HFF-Myc (cell line): ENCODE data around the gene CNOT8.

Source experiments
- DNase-seq: peaks from one replicate; pipeline ENCODE4 v3.0.0-alpha.2; 2011; ENCODE audit warnings: low read depth; ENCODE audit errors: extremely low read depth
- H3K4me3 ChIP-seq: replicated peaks from 2 replicates; pipeline ENCODE4 v1.5.1; 2011; ENCODE audit warnings: low read depth, mild to moderate bottlenecking, control low read depth, low read length
- TF ChIP-seq, protein P1 (sequence below): IDR thresholded peaks from 2 replicates; pipeline ENCODE4 v1.5.1; 2012; ENCODE audit warnings: mild to moderate bottlenecking, low read depth, low read length, control low read depth; ENCODE audit errors: missing control alignments

CNOT8 gene

DNA sequence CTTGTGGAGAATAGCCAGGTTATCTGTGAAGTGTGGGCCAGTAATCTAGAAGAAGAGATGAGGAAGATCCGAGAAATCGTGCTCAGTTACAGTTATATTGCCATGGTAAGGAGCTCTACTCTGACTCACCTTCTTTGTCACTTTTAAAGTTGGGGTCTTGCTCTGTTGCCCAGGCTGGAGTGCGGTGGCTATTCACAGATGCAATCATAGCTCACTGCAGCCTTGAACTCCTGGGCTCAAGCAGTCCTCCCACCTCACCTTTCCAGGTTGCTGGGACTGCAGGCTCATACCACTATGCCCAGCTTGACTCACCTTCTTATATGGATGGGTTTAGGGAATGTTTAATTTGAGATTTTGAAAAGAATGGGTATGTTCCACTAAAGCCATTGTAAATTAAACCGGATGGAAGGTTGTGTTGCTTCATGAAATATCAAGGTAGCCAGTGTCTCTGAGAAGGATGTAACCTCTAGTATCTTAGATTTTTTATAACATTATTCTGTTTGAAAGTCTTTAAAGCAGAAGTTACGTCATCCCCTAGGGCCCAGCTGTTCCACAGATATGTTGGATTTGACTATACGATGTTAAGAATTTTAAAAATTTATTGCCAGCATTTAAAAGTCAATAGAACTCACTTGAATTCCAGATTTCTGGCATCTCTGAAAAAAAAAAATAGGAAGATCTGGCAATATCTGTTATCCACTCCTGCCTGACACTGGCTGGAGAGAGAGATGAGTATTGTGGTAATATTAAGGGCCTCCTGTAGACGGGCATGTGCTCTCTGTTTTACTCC lies 5.1 kb downstream of the CNOT8 start:
- no peak overlapping the region for H3K4me3 ChIP-seq
- DNase-seq = no peak
- TF ChIP-seq, protein P1, sequence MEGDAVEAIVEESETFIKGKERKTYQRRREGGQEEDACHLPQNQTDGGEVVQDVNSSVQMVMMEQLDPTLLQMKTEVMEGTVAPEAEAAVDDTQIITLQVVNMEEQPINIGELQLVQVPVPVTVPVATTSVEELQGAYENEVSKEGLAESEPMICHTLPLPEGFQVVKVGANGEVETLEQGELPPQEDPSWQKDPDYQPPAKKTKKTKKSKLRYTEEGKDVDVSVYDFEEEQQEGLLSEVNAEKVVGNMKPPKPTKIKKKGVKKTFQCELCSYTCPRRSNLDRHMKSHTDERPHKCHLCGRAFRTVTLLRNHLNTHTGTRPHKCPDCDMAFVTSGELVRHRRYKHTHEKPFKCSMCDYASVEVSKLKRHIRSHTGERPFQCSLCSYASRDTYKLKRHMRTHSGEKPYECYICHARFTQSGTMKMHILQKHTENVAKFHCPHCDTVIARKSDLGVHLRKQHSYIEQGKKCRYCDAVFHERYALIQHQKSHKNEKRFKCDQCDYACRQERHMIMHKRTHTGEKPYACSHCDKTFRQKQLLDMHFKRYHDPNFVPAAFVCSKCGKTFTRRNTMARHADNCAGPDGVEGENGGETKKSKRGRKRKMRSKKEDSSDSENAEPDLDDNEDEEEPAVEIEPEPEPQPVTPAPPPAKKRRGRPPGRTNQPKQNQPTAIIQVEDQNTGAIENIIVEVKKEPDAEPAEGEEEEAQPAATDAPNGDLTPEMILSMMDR = no peak

DNA sequence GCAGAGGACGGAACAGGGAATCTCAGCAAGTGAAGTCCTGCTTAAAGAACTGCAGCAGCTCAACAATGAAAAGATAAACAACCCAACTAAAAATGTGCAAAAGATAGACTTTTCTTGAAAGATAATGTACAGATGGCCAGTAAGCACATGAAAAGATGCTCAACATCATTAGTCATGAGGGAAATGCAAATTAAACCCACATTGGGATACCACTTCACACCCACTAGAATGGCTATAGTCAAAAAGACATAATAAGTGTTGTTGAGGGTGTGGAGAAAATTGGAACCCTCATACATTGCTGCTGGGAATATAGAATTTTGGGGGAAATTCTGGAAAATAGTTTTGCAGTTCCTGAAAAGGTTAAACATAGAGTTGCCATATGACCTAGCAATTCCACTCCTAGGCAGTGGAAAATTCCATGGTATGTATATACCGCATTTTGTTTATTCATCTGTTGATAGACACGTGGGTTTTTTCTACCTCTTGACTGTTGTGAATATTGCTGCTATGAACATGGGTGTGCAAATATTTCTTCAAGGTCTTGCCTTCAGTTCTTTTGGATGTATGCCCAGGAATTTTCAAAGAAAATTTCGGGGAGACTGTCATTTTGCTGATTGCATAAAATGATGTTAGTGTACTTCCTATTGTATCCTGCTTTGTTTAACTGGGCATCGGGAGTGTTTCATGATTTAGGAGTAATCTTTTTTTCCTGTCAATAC lies 7.2 kb downstream of the CNOT8 start:
- TF ChIP-seq, protein P1 = no peak
- DNase-seq = no peak
- no peak overlapping the region for H3K4me3 ChIP-seq

DNA sequence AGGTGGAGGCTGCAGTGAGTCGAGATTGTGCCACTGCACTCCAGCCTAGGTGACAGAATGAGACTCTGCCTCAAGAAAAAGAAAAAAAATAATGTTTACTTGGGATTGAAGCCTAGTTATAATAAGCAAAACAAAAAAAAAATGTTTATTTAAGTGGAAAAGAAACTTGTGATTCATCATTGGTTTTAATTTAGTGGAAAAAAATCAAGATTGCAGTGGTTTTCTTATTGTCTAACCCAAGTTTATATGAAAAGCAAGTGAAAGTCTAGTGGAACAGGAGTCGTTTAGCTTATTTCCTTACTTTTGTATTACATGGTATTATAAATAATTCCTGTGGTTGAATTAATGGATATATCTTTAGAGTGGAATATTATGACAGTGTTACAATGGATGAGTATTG lies 8.4 kb downstream of the CNOT8 start:
- TF ChIP-seq, protein P1 = no peak
- no peak for DNase-seq

DNA sequence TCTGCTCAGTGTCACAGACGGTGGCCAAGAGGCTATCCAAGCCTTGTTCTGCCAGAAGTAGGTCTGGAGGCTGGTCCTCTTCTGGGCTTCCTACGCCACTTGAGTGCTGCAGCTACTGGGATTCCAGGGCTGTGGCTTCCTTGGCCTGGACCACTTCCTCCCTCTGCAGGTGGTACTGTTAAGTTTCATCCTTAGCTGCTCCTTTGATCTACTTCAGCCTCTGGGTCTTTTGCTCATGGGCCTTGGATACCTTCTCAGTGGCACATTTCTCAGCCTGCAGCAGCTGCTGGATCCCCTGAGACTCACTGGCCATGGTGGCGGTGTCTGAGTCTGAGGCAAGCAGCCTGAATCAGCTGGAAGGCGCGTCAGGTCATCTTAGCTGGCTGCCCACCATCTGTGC lies 10.3 kb downstream of the CNOT8 start:
- no peak overlapping the region for H3K4me3 ChIP-seq
- no peak for DNase-seq
- TF ChIP-seq, protein P1 = peak; percentile 11

More for the DNA sequence above, 8.4 kb downstream of the CNOT8 start:
- no peak overlapping the region for H3K4me3 ChIP-seq

DNA sequence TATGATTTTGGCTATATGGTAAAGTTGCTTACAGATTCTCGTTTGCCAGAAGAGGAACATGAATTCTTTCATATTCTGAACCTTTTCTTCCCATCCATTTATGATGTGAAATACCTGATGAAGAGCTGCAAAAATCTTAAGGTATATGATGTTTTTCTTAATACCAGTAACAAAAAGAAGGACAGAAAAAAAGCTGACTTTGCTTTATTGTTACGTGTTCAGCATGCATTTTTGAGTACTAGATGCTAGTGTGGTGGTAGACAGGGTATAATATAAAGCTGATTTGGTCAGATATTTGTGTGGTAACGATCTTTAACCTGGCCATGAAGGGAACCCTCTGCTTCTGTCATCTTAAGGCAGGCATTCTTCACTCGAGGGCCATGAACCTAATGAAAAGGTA lies 13.3 kb downstream of the CNOT8 start:
- H3K4me3 ChIP-seq = no peak overlapping the region
- no peak for DNase-seq
- TF ChIP-seq, protein P1 = no peak

DNA sequence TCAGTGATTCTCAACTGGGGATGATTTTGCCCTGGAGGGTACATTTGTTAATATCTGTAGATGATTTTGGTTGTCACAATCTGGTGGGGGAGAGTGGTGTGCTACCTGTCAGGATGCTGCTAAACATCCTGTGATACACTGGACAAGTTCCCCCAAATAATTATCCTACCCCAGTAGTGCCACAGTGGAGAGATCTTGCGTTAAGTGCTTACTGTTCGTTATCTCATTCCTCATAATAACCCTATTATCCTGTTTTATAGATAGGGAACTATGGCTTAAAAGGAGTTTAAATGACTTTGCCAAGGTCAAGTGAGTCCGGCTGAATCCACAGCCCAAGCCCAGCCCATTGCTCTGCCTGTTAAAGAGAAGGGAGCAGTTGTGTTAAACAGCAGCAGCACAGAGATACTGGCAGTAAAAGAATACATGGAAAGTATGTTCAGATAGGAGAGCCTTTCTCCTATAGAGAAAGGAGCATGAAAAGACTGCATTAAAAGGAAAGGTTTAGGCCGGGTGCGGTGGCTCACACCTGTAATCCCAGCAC lies 15.4 kb downstream of the CNOT8 start:
- no peak for DNase-seq
- TF ChIP-seq, protein P1 = no peak
- no peak overlapping the region for H3K4me3 ChIP-seq
